ENCODE results near the gene INO80B. TPM values are rescaled to one million over a fixed set of nuclear protein-coding genes. Genes with fewer than 3 reads are reported as not detected.

Gene INO80B
- total RNA-seq, 4 donors from 2014 or later = 5.4 to 41.9 (median 20.3) TPM

DNA sequence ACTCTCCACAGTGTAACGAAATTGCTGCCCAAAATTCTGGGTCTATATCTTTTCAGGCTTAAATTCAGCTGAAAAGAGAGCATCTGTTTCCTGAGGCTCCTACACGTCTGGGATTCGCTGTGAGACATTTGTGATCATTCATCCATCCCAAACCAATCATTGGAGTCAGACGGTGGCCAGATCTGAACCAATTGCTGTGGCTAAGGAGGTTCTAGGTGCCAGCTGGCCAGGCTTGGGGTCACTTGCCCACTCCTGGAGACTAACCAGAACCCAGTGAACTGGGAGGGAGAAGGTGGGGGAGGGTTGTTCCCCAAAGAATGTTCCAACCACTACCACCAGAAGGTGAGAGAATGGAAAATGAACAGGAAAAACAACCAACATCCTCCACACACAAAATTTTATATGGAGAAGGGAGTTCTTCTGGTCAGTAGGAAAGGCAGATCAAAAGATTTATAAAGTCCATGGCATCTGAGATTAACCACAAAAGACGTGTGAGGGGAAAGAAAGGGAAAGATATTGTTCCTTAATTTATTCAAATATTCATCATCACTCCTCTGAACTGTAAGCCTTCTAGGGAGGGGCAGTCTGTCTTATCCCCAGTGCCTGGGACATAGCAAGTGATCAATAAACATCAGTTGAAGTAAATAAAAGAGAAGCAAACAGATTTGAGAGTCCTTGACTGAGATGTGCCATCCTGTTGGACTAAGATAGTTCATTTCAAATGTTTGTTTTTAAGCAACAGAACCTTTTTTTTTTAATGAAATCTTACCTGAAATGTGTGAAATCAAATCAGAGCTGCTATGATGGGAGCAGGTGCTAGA lies 10.2 kb upstream of the INO80B start:
- WGBS, 2 donors = 28% methylated on average over 4 to 5 of the region's 5 CpGs
- no peak overlapping the region for H3K4me3 ChIP-seq
- no peaks in the 10 kb centered on the region for H3K36me3 ChIP-seq
- no peaks in the 10 kb centered on the region for H3K9me3 ChIP-seq
- TF ChIP-seq POLR2A (IDR thresholded peaks at IDR 0.05) = no peak
- TF ChIP-seq CTCF (IDR thresholded peaks at IDR 0.05) = no peak
- no peak overlapping the region for H3K27ac ChIP-seq
- H3K27me3 ChIP-seq = peaks cover 0 to 21% (median 0%) of the 10 kb centered on the region in 4 donors
- peaks cover 8 to 36% (median 8%) of the 10 kb centered on the region in 3 donors for H3K4me1 ChIP-seq
- DNase-seq = no peak
- intact Hi-C loops (cut with DNase I) = no loop called here

DNA sequence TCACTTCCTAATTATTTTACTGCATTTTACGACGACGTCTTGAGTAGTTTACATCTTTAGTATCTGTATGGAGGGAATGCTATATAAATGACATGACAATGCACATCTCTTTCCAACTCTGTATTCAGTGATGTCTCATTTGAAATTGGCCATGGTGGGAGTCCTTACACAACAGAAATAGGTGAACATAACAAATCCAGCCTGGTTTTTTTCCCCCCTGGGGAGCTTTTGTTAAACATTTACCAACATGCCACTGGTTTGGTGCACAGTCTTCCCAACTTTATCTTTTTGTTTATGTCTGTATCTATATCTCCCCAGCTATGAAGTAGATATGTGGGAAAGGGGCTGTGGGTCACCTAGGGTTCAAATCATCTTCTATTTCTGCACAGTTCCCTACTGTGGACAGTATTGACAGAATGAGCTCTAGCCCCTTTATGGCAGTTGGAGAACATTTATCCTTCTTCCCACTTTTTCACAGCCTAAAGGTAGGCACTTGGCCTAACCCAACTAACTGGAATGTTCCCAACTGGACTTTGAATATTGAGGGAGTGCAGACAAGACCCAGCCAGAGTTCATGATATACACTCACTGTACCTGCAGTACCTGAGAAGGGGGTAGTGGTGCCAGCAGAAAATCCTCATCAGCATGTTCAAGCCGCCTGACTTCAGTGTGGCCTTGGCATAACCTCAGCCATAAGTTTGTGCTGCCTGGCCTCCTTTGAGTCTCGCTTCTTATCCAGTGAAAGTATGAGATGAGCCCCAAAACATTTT lies 7.5 kb upstream of the INO80B start:
- intact Hi-C loops (cut with DNase I) = no loop called here
- 87 to 90% methylated on average over 4 to 5 of the region's 5 CpGs for WGBS, 2 donors
- H3K9me3 ChIP-seq = no peaks in the 10 kb centered on the region
- peaks cover 0 to 5% (median 0%) of the 10 kb centered on the region in 4 donors for H3K27me3 ChIP-seq
- no peak overlapping the region for H3K27ac ChIP-seq
- H3K36me3 ChIP-seq = no peaks in the 10 kb centered on the region
- TF ChIP-seq POLR2A (IDR thresholded peaks at IDR 0.05) (no peak), CTCF (IDR thresholded peaks at IDR 0.05) (no peak)
- no peak for DNase-seq
- H3K4me1 ChIP-seq = peaks cover 0 to 8% (median 3%) of the 10 kb centered on the region in 3 donors
- no peak overlapping the region for H3K4me3 ChIP-seq

DNA sequence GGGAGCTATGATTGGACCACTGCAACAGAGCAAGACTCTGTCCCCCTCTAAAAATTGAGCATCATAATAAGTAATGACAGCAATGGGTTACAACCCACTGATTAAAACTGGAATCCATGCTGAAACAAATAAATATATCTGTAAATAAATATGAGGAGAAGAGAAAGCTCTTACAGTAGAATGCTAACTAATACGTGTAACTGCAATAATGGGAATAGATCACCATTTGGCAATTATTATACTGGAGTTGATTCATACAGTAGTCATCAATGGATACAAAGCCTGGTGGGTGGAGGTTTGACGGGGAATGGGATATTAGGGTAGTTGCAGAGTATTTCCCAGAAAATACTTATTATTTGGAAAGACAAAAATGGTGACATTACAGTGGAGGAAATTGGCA lies 6.1 kb upstream of the INO80B start:
- H3K36me3 ChIP-seq = no peaks in the 10 kb centered on the region
- H3K4me1 ChIP-seq = peaks cover 0 to 5% (median 2%) of the 10 kb centered on the region in 3 donors
- H3K27me3 ChIP-seq = no peaks in the 10 kb centered on the region
- H3K27ac ChIP-seq = no peak overlapping the region
- 31 to 46% methylated on average over 2 of the region's 2 CpGs for WGBS, 2 donors
- no peak overlapping the region for H3K4me3 ChIP-seq
- DNase-seq = no peak
- no peak for TF ChIP-seq CTCF (IDR thresholded peaks at IDR 0.05)
- TF ChIP-seq POLR2A (IDR thresholded peaks at IDR 0.05) = no peak
- intact Hi-C loops (cut with DNase I) = no loop called here
- no peaks in the 10 kb centered on the region for H3K9me3 ChIP-seq

- no peak for TF ChIP-seq POLR2A (IDR thresholded peaks at IDR 0.05)
- TF ChIP-seq CTCF (IDR thresholded peaks at IDR 0.05) = no peak
- Histone ChIP-seq H3K4me3 (no peak overlapping the region), H3K27me3 (no peaks in the 10 kb centered on the region), H3K27ac (no peak overlapping the region), H3K9me3 (no peaks in the 10 kb centered on the region), H3K36me3 (no peaks in the 10 kb centered on the region), H3K4me1 (peaks cover 5 to 12% (median 5%) of the 10 kb centered on the region in 3 donors)
- intact Hi-C loops (cut with DNase I) = no loop called here
- no peak for DNase-seq
- 84 to 93% methylated on average over 3 of the region's 3 CpGs for WGBS, 2 donors
Observed at GRCh38 chr2:74450570-74451190, 4.2 kb upstream of the INO80B start.
